NCI-H2081 (cell line): ENCODE results near the gene PALLD.

Experiments
- DNase-seq, 2 experiments: peaks; one replicate each; lab custom pipeline; 2025; lab: John Stamatoyannopoulos, UW

The PALLD gene

DNA sequence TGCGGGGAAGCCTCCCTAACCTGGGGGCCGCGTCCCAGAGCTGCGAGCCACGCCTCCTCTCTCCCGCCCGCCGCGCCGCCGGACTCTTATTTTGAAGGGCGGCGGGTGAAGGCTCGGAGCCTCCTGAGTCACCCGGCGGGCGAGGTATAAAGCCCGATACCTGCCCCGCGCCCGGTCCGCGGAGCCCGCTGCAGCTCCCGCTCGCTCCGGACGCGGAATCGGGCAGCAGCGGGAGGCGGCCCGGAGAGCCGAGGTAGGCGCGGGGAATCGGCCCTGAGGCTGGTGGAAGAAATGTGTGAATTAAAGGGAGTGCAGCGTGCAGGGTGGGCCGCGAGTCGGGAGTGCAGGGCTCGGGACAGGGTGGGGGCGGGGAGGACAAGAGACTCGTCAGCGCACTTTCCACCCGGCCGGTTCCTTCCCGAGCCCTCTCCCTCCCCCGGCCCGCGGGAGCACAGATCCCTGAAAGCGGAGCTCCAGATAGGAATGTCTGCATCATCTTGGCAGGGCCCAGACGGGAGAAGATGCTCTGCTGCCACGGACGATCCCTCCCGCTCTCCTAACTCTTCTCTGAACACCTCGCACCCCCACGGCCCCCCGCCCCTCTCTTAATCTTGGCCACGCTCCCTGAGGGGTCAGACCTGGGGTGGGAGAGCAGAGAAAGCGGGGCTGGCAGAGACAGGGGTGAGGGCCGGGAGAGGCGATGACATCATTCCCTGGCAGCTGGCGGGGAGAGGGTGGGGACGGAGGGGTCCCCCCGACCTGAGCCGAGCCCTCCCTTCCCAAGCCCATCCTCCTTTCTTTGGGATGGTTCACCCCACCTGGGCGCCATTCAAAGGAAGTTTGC, 335.3 kb downstream of the PALLD start:
- DNase-seq = peak; percentile 46 to 62

DNA sequence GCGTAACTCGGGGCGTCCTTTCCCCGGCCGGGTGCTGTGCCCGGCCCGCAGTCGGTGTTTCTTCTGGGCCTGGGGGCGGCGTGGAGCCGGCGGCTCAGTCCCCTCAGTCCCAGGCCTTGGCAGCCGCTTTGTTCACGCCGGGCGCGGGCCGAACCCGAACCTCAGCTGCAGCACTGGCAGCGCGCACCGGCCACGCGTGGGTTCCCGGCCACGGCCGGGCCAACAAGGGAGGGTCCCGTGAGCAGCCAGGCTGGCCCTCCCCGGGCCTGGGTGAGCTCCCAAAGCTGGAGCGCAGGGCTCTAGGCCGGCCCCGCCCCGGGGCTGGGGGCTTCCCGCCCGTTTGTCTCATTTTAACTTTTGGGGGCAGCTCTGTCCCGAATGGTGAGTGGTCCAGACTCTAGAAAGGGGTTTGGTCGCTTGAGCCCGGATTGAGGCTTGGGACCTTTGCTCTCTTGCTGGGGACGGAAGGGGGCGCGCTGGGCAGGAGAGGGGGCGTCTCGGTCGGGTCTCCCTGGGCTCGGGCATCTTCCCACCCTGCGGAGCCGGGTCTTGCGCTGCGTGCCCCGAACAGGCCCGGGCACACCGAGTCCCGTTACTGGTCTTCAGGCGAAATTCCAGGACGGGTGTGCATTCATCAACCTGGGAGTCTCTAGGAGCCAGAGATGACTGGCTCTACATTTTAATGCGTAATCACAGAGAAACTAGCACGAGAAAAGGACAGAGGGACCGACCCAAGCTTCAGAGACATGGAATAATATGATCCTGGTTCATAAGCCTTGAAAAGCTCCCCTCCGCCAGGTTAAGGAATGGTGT, 336.1 kb downstream of the PALLD start:
- DNase-seq = no peak

DNA sequence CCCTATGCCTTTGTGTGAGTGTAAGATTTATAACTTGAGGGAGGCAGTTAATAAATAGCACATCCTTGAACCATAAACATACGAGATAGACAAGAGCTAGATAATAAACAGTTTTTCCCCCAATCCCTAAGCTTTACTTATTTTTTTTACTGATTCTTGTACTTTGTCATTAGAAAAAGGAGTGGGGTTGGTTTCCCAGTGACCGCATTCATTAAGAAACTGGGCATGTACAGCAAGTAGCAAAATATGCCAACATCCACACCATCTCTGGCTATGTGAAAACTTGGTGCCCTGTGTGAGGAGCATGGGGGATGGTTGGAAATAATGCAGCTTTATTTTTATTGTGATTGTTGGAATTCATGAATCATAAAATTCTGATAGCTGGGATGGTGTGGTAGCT, 337.0 kb downstream of the PALLD start:
- DNase-seq = no peak

DNA sequence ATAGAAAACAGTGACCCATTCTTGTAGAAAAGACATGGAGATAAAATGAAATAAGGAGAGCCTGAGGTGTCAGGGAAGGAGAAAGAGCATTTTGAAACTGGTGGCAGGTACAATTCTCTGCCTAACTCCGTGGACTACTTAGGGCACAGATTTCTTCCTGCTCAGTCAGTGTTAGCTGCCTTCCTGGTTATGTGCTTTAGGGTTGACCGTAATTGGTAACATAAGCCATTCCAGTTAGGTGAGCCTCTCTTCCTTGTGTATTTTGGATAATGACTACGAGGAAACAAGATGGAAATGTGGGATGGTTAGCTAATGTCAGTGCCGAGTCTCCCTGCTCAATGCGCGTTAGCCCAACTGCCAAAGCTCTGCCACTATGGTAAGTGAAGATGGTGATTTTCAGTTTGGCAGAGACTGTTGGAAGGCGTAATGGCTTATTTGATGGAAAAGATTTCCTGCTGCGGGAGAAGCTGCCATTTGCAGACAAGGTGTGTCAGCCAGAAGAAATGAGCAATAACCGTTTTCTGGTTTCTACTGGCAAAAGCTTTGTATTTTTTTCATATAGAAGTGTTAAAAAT, 339.1 kb downstream of the PALLD start:
- no peak for DNase-seq

DNA sequence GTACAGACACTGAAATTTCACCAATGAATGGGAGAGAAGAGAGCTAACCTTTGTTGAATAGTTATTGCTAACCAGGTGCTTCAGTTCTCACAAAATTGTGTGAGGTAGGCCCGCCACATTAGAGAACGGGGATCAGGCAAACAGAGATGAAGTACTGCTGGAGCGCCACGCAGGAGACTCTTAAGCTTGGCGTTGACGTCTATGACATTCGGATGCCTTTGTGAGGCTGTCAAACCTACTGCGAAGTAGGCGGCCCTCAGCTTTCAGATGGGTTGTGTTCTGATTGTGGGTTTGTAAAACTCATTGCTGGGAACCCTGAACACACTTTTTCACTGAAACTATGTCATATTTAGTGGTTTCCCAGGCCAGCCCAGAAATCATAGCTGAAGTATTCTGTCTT, 339.6 kb downstream of the PALLD start:
- no peak for DNase-seq

- no peak for DNase-seq
Observed at GRCh38 chr4:168837922-168838321, 341.1 kb downstream of the PALLD start.

GRCh38 chr4:168839758-168840391, 343.0 kb downstream of the PALLD start:
- no peak for DNase-seq

- no peak for DNase-seq
Observed at GRCh38 chr4:168840392-168840763, 343.5 kb downstream of the PALLD start.

GRCh38 chr4:168841000-168841671, 344.3 kb downstream of the PALLD start:
- DNase-seq = peak in 1 of 2 experiments; percentile 10

DNA sequence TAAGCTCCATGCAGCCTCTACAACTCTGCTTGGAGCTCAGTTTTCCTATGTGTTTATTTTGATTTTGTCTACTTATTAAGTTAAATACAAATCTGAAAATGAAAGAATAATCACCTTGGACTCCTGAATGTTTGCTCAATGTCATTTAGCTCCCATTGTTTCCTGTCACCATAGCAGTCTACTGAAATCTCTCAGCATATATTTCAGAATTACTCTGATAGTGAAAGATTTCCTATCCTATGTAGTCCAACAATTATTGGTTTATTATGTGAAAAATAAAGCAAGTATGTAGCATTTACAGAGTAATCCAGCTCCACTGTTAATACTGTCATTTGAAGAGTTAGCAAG, 344.8 kb downstream of the PALLD start:
- DNase-seq = no peak

GRCh38 chr4:168842186-168842585, 345.3 kb downstream of the PALLD start:
- DNase-seq = no peak

- no peak for DNase-seq
Observed at GRCh38 chr4:168843635-168844034, 346.8 kb downstream of the PALLD start.

DNA sequence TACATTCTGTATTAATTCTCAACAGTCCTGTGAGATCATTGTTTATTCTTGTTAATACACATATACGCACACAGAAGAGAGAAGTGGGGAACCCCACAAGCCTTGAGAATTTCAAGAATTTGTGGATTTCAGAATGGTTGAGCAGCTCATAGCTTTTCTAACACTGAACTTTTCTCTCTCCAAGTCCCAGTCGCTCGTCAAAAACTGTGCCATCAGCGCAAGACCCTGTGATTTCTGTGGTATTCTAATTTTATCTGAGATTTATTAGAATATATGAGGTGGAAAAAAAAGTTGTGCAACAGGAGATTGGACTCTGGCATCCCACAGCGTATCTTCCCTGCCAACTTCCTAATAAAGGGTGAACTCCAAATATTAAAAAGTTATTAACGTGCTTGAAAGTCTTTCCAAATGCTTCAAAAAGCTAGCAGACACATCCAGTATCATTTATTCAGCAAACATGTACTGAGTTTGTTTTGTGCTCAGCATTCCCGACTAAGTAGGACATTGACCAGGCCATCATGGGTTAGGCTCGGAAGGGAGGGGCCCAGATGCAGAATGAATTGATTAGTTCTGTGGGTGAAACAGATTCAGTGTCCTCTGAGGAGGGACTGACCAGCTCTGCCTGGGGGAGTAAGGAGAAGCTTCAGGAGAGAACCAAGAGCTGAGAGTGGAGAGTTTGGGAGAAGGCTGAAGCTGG, 347.6 kb downstream of the PALLD start:
- no peak for DNase-seq

DNA sequence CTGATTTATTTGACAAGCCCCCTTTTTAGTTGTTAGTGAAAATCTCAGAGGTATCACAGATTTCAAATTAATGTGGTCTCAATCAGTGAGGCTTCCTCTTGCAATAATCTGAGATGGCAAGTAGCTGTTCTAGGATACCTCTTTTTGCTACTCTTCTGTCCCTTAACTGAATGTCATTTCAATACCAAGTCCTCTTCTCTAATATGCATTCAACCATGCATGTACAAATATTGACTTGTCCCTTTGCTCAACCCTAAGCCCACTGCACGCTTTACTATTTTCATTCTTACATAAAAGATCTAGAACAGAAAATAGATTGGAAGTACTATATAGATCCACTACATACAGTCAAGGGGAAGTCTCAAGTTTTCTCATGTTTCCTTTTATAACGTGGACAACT, 349.0 kb downstream of the PALLD start:
- DNase-seq = no peak

- DNase-seq = no peak
Observed at GRCh38 chr4:168846414-168846813, 349.6 kb downstream of the PALLD start.

GRCh38 chr4:168847771-168848502, 351.1 kb downstream of the PALLD start:
- DNase-seq = no peak

GRCh38 chr4:168849030-168849675, 352.3 kb downstream of the PALLD start:
- DNase-seq = no peak

- no peak for DNase-seq
Observed at GRCh38 chr4:168849997-168850396, 353.1 kb downstream of the PALLD start.

DNA sequence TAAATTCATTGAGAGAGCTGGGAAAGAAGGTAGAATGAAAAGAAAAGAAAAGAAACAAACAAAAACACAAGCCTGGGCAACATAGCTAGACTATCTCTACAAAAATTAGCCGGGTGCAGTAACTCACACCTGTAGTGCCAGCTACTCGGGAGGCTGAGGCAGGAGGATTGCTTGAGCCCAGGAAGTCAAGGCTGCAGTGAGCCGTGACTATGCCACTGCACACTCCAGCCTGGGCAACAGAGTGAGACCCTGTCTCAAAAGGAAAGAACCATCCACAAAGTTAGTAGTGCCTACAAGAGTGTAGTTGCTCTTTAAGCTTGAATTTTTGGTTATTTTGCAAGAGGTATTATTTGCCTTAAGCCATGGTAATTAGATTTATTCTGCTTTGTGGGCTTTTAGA, 355.5 kb downstream of the PALLD start:
- no peak for DNase-seq
